Right atrium auricular region (tissue), 2 donors: ENCODE measurements around the gene WDFY3. TPM values are rescaled to one million over a fixed set of nuclear protein-coding genes. Genes with fewer than 3 reads are reported as not detected.

Experiments
- DNase-seq: peaks from one replicate; pipeline ENCODE4 v3.0.0-alpha.2; 2019; ENCODE audit warnings: low spot score
- H3K27ac ChIP-seq, 2 donors: fragments of 200-600 bp; sonication (generic); 1 replicate in 1 of 2; 2 replicates in 1 of 2; pipeline ENCODE4 v1.5.1; 2016 to 2019
- H3K27me3 ChIP-seq, 2 donors: fragments of 200-600 bp; sonication (generic); one replicate each; pipeline versions ENCODE4 v1.5.1 to v1.6.0; 2017 to 2019
- H3K36me3 ChIP-seq: fragments of 200-600 bp; sonication (generic); one replicate; pipeline ENCODE4 v1.5.1; 2016
- H3K4me1 ChIP-seq, 2 donors: fragments of 200-600 bp; sonication (generic); one replicate each; pipeline versions ENCODE4 v1.5.1 to v1.6.0; 2017 to 2019
- H3K4me3 ChIP-seq, 2 donors: fragments of 200-600 bp; sonication (generic); 1 replicate in 1 of 2; 2 replicates in 1 of 2; pipeline ENCODE4 v1.5.1; 2017 to 2019; ENCODE audit warnings: mild to moderate bottlenecking in 1 of 2, moderate library complexity in 1 of 2
- H3K9me3 ChIP-seq, 2 donors: fragments of 200-600 bp; sonication (generic); one replicate each; pipeline ENCODE4 v1.5.1; 2019
- total RNA-seq, 2 donors: library from RNA; depleted of rRNA; stranded (reverse); fragments of >200 nt; gene quantifications; one replicate each; pipeline ENCODE4 v1.1.0, GENCODE V29; 2016
- TF ChIP-seq, protein P1 (sequence below), 2 donors: fragments of 200-600 bp; sonication (generic); IDR thresholded peaks; one replicate each; pipeline ENCODE4 v1.5.1; 2019; ENCODE audit warnings: antibody characterized with exemption in 2 of 2

WDFY3 gene
- total RNA-seq, 2 donors from 2014 or later, result 27.6 to 40.0 TPM

DNA sequence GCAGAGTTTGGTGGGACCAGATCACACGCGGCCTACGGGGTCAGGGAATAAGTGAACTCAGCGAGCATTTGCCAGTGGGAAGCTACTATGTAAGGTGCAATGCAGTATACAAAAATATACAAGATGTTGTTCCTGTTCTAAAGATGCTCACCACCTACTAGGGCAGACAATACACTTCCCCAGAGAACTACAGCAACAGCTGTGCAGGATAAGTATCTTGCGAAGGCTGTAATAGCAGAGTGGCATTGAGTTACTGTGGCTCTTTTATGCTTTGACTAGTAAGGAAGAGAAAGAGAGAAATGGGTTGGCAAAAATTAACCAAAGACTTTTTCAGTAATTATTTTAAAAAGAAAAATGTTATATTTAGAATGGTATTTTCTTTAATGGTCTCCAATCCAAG is 322.4 kb downstream of the WDFY3 start:
- no peaks in the 10 kb centered on the region for H3K27me3 ChIP-seq
- H3K27ac ChIP-seq, result no peak overlapping the region

DNA sequence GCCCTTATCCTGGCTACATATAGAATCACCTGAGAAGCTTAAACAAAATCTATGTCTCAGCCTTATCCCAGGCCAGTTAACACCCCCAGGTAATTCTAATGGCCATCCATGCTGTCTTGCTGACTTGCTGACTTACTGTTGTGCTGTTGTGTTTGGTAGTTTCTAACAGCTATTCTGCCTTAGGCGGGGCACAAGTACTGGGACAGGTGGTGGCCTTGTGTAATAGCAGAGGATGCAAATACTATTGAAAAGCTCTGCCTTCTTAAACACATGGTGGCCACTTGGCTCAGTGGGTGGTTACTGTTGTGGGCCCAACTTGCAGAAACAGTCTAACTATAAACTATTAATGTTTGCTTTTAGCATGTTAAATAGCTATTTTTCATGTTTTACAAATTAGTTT is 327.3 kb downstream of the WDFY3 start:
- Histone ChIP-seq H3K27me3 (no peaks in the 10 kb centered on the region), H3K36me3 (no peaks in the 10 kb centered on the region), H3K9me3 (no peaks in the 10 kb centered on the region), H3K4me1 (no peaks in the 10 kb centered on the region), H3K4me3 (no peak overlapping the region), H3K27ac (no peak overlapping the region)
- TF ChIP-seq, protein P1, sequence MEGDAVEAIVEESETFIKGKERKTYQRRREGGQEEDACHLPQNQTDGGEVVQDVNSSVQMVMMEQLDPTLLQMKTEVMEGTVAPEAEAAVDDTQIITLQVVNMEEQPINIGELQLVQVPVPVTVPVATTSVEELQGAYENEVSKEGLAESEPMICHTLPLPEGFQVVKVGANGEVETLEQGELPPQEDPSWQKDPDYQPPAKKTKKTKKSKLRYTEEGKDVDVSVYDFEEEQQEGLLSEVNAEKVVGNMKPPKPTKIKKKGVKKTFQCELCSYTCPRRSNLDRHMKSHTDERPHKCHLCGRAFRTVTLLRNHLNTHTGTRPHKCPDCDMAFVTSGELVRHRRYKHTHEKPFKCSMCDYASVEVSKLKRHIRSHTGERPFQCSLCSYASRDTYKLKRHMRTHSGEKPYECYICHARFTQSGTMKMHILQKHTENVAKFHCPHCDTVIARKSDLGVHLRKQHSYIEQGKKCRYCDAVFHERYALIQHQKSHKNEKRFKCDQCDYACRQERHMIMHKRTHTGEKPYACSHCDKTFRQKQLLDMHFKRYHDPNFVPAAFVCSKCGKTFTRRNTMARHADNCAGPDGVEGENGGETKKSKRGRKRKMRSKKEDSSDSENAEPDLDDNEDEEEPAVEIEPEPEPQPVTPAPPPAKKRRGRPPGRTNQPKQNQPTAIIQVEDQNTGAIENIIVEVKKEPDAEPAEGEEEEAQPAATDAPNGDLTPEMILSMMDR (IDR thresholded peaks at IDR 0.05), result no peak
- no peak for DNase-seq

More for the DNA sequence above, 322.4 kb downstream of the WDFY3 start:
- H3K36me3 ChIP-seq, result no peaks in the 10 kb centered on the region
- H3K4me1 ChIP-seq, result no peaks in the 10 kb centered on the region
- no peak for DNase-seq
- no peak overlapping the region for H3K4me3 ChIP-seq
- H3K9me3 ChIP-seq, result no peaks in the 10 kb centered on the region
- TF ChIP-seq, protein P1 (IDR thresholded peaks at IDR 0.05), result no peak

DNA sequence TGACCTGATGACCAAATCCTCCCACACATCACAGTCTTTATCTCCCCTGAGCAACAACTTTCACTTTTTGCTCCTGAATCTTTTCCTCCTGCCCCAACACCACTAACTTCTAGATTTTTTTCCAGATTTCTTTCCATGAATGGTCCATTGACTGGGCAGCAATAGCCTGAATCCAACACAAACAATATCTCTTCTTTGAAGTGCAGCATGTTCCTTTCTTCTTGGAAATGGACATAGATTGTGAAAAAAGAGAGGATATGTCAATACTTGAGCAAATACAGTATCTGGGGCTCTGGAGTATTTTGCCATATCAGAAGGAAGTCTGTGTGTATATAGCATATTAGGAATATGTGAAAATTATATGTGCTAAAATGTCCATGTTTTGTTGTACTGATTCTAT is 328.4 kb downstream of the WDFY3 start:
- Histone ChIP-seq H3K36me3 (no peaks in the 10 kb centered on the region), H3K4me3 (no peak overlapping the region), H3K9me3 (no peaks in the 10 kb centered on the region), H3K27ac (no peak overlapping the region), H3K4me1 (no peaks in the 10 kb centered on the region), H3K27me3 (no peaks in the 10 kb centered on the region)
- TF ChIP-seq, protein P1 (IDR thresholded peaks at IDR 0.05), result no peak
- DNase-seq, result no peak

DNA sequence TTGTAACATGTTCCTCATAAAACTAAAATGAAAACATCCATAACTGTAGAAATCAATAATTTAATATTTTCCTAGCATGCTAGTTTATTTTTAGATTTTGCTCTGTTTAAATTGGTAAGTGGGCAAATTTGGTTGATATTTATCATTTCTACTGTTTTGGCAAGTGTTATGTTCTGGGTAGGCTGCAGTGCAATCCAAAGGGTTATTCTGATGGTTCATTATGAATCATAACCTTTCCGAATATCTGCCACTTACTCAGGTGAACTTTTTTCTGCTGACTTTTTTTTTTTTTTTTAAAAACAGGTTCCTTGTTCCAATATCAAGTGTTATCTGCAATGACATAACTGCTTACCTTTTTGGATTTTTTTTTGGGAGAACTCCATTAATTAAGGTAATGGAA is 331.5 kb downstream of the WDFY3 start:
- TF ChIP-seq, protein P1 (IDR thresholded peaks at IDR 0.05), result no peak
- H3K36me3 ChIP-seq, result no peaks in the 10 kb centered on the region

DNA sequence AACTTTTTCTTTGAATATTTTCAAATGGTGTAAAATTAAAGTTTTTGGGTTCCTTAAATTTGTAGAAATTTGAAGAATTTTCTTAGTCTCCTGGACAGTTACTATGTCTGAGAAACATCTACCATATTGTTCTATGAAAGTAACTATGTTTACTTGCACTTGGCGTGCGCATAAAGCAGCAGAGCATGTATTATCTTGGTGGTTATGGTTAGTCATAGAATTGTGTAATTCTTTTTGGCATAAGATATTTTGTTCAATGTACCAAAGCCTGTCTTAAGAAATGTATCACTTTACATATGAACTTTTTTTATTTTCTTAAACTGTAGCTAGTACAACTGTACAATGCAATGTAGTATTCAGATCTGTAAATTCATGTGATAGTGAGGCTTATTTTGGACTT is 334.4 kb downstream of the WDFY3 start:
- Histone ChIP-seq H3K36me3 (no peaks in the 10 kb centered on the region), H3K9me3 (no peaks in the 10 kb centered on the region), H3K4me3 (no peak overlapping the region), H3K27me3 (no peaks in the 10 kb centered on the region), H3K4me1 (no peaks in the 10 kb centered on the region), H3K27ac (no peak overlapping the region)
- TF ChIP-seq, protein P1 (IDR thresholded peaks at IDR 0.05), result no peak
- DNase-seq, result no peak

More for the DNA sequence above, 331.5 kb downstream of the WDFY3 start:
- Histone ChIP-seq H3K4me1 (no peaks in the 10 kb centered on the region), H3K9me3 (no peaks in the 10 kb centered on the region), H3K27me3 (no peaks in the 10 kb centered on the region), H3K4me3 (no peak overlapping the region), H3K27ac (no peak overlapping the region)
- no peak for DNase-seq

DNA sequence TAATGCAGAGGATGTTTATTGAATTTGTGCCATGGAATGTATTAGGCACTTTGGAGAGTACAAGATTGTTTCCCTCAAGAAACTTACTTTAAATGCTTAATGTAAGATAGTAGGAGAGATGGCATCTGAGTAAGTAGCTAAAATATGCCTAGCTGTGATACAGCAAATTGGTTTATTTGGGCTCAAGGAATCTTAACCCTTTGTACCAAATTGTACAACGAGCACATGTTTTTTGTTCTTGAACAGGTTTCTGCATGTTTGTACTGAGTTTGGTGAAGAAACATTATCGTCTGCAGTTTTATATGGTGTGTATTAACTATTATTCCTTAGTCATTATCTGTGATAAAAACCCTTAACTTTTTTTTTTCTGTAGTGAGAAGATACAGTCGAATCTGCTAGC is 334.9 kb downstream of the WDFY3 start:
- Histone ChIP-seq H3K27me3 (no peaks in the 10 kb centered on the region), H3K4me3 (no peak overlapping the region), H3K36me3 (no peaks in the 10 kb centered on the region), H3K27ac (no peak overlapping the region), H3K9me3 (no peaks in the 10 kb centered on the region), H3K4me1 (no peaks in the 10 kb centered on the region)
- no peak for DNase-seq
- TF ChIP-seq, protein P1 (IDR thresholded peaks at IDR 0.05), result no peak
